ENCODE measurements around the gene PRAF2. TPM values are rescaled to one million over a fixed set of nuclear protein-coding genes. Genes with fewer than 3 reads are reported as not detected.
A peak's percentile ranks its signal among the peaks of the same experiment; 100 is the strongest.

The PRAF2 gene
- total RNA-seq, 1 experiment from 2014 or later, result 6.3 TPM

GRCh38 chrX:49100704-49101628 is 27.2 kb upstream of the PRAF2 start:
- Histone ChIP-seq H3K36me3 (replicated peaks; ENCODE audit: control insufficient read depth, insufficient read depth, low read length) (no peaks in the 10 kb centered on the region), H3K27me3 (ENCODE audit: control insufficient read depth, insufficient read depth, low read length) (no peaks in the 10 kb centered on the region), H3K4me3 (ENCODE audit: insufficient read depth, low read depth, low read length) (peak overlapping the region; percentile 75)
- peak; percentile 99 for DNase-seq

- no peaks in the 10 kb centered on the region for H3K27me3 ChIP-seq (ENCODE audit: control insufficient read depth, insufficient read depth, low read length)
- H3K4me3 ChIP-seq (ENCODE audit: insufficient read depth, low read depth, low read length), result no peak overlapping the region
- no peaks in the 10 kb centered on the region for H3K36me3 ChIP-seq (replicated peaks; ENCODE audit: control insufficient read depth, insufficient read depth, low read length)
- no peak for DNase-seq
Measured at GRCh38 chrX:49096419-49096818, 22.6 kb upstream of the PRAF2 start.

- H3K27me3 ChIP-seq (ENCODE audit: control insufficient read depth, insufficient read depth, low read length), result no peaks in the 10 kb centered on the region
- no peak for DNase-seq
- no peak overlapping the region for H3K4me3 ChIP-seq (ENCODE audit: insufficient read depth, low read depth, low read length)
- no peaks in the 10 kb centered on the region for H3K36me3 ChIP-seq (replicated peaks; ENCODE audit: control insufficient read depth, insufficient read depth, low read length)
Measured at GRCh38 chrX:49089553-49089952, 15.8 kb upstream of the PRAF2 start.

GRCh38 chrX:49082271-49082871 is 8.6 kb upstream of the PRAF2 start:
- H3K4me3 ChIP-seq (ENCODE audit: insufficient read depth, low read depth, low read length), result no peak overlapping the region
- H3K27me3 ChIP-seq (ENCODE audit: control insufficient read depth, insufficient read depth, low read length), result no peaks in the 10 kb centered on the region
- no peak for DNase-seq

GRCh38 chrX:49079489-49080428 is 6.0 kb upstream of the PRAF2 start, which contains the start of gene WDR45:
TSS of gene WDR45 (minus strand) at chrX:49079887. CDS start at chrX:49078095, 1,792 bp downstream.
- no peaks in the 10 kb centered on the region; the same call in 1 of the 2 replicates for H3K36me3 ChIP-seq (replicated peaks; ENCODE audit: control insufficient read depth, insufficient read depth, low read length)
- peak within 1 kb of the TSS; percentile 67 for H3K4me3 ChIP-seq (ENCODE audit: insufficient read depth, low read depth, low read length)
- DNase-seq, result peak; percentile 95
- H3K27me3 ChIP-seq (ENCODE audit: control insufficient read depth, insufficient read depth, low read length), result no peaks in the 10 kb centered on the region

More at GRCh38 chrX:49082271-49082871, 8.6 kb upstream of the PRAF2 start:
- H3K36me3 ChIP-seq (replicated peaks; ENCODE audit: control insufficient read depth, insufficient read depth, low read length), result no peaks in the 10 kb centered on the region

GRCh38 chrX:49077941-49078340 is 4.1 kb upstream of the PRAF2 start:
- H3K4me3 ChIP-seq (ENCODE audit: insufficient read depth, low read depth, low read length), result no peak overlapping the region
- no peaks in the 10 kb centered on the region; the same call in 1 of the 2 replicates for H3K36me3 ChIP-seq (replicated peaks; ENCODE audit: control insufficient read depth, insufficient read depth, low read length)
- no peak for DNase-seq
- H3K27me3 ChIP-seq (ENCODE audit: control insufficient read depth, insufficient read depth, low read length), result no peaks in the 10 kb centered on the region

- peak; percentile 77 for DNase-seq
- Histone ChIP-seq H3K36me3 (replicated peaks; ENCODE audit: control insufficient read depth, insufficient read depth, low read length) (no peaks in the 10 kb centered on the region; the same call in 1 of the 2 replicates), H3K27me3 (ENCODE audit: control insufficient read depth, insufficient read depth, low read length) (no peaks in the 10 kb centered on the region; the same call in 1 of the 2 replicates), H3K4me3 (ENCODE audit: insufficient read depth, low read depth, low read length) (no peak overlapping the region)
Measured at GRCh38 chrX:49075347-49075746, 1.5 kb upstream of the PRAF2 start.

GRCh38 chrX:49072712-49073095 is 1.1 kb downstream of the PRAF2 start:
- Histone ChIP-seq H3K36me3 (replicated peaks; ENCODE audit: control insufficient read depth, insufficient read depth, low read length) (no peaks in the 10 kb centered on the region; the same call in none of the 2 replicates), H3K4me3 (ENCODE audit: insufficient read depth, low read depth, low read length) (peak overlapping the region; percentile 60), H3K27me3 (ENCODE audit: control insufficient read depth, insufficient read depth, low read length) (no peaks in the 10 kb centered on the region; the same call in 1 of the 2 replicates)
- DNase-seq, result peak; percentile 70

- Histone ChIP-seq H3K4me3 (ENCODE audit: insufficient read depth, low read depth, low read length) (peak overlapping the region; percentile 60), H3K36me3 (replicated peaks; ENCODE audit: control insufficient read depth, insufficient read depth, low read length) (no peaks in the 10 kb centered on the region; the same call in none of the 2 replicates), H3K27me3 (ENCODE audit: control insufficient read depth, insufficient read depth, low read length) (no peaks in the 10 kb centered on the region; the same call in 1 of the 2 replicates)
- peak; percentile 93 for DNase-seq
Measured at GRCh38 chrX:49071877-49072711, 1.7 kb downstream of the PRAF2 start.

- DNase-seq, result peak; percentile 39
- Histone ChIP-seq H3K4me3 (ENCODE audit: insufficient read depth, low read depth, low read length) (no peak overlapping the region), H3K27me3 (ENCODE audit: control insufficient read depth, insufficient read depth, low read length) (no peaks in the 10 kb centered on the region; the same call in 1 of the 2 replicates), H3K36me3 (replicated peaks; ENCODE audit: control insufficient read depth, insufficient read depth, low read length) (no peaks in the 10 kb centered on the region; the same call in 1 of the 2 replicates)
Measured at GRCh38 chrX:49070988-49071387, 2.8 kb downstream of the PRAF2 start.

GRCh38 chrX:49069038-49069437 is 4.8 kb downstream of the PRAF2 start:
- Histone ChIP-seq H3K4me3 (ENCODE audit: insufficient read depth, low read depth, low read length) (no peak overlapping the region), H3K36me3 (replicated peaks; ENCODE audit: control insufficient read depth, insufficient read depth, low read length) (no peaks in the 10 kb centered on the region; the same call in 1 of the 2 replicates), H3K27me3 (ENCODE audit: control insufficient read depth, insufficient read depth, low read length) (no peaks in the 10 kb centered on the region; the same call in 1 of the 2 replicates)
- DNase-seq, result peak; percentile 45

GRCh38 chrX:49067285-49068120 is 6.3 kb downstream of the PRAF2 start:
- DNase-seq, result peak; percentile 66
- H3K36me3 ChIP-seq (replicated peaks; ENCODE audit: control insufficient read depth, insufficient read depth, low read length), result no peaks in the 10 kb centered on the region; the same call in 1 of the 2 replicates
- H3K27me3 ChIP-seq (ENCODE audit: control insufficient read depth, insufficient read depth, low read length), result no peaks in the 10 kb centered on the region; the same call in 1 of the 2 replicates

More at GRCh38 chrX:49067285-49068120, 6.3 kb downstream of the PRAF2 start:
- H3K4me3 ChIP-seq (ENCODE audit: insufficient read depth, low read depth, low read length), result no peak overlapping the region

Measured in H7 (cell line).